SK-N-SH (cell line): ENCODE measurements around the gene PIK3IP1. TPM values are rescaled to one million over a fixed set of nuclear protein-coding genes. Genes with fewer than 3 reads are reported as not detected.

ENCODE experiments used
- CTCF ChIA-PET: fragments of 300-600, 350-600 bp; formaldehyde crosslinking; extraction: SDS; loops from one replicate; lab custom pipeline; 2021; lab: Yijun Ruan, JAX
- POLR2A ChIA-PET: fragments of 350-600 bp; sonication (Branson Sonifier 250); formaldehyde crosslinking; extraction: SDS; loops from one replicate; lab custom pipeline; 2020; ENCODE audit warnings: antibody characterized with exemption, inconsistent platforms; lab: Yijun Ruan, JAX
- DNase-seq: peaks from one replicate; pipeline ENCODE4 v3.0.0; 2012
- H2AFZ ChIP-seq: fragments of 200-600 bp; sonication (generic); 2 replicates; pipeline ENCODE4 v1.8.1; 2016; ENCODE audit warnings: antibody characterized with exemption, mild to moderate bottlenecking, low read depth
- H3F3A ChIP-seq: fragments of 200-600 bp; sonication (generic); replicated peaks from 2 replicates; pipeline ENCODE3; 2016; ENCODE audit warnings: antibody characterized with exemption, mild to moderate bottlenecking; ENCODE audit not compliant: insufficient read depth
- H3K27ac ChIP-seq, 2 experiments: fragments of 200-500 bp in 1 of 2; fragments of 200-600 bp in 1 of 2; sonication (Bioruptor generic) in 1 of 2; sonication (generic), shearing (Covaris generic) in 1 of 2; 2 replicates each; pipeline versions ENCODE4 v1.5.1 to v1.6.1; 2014 to 2016; ENCODE audit warnings: low read depth in 2 of 2, inconsistent platforms in 1 of 2, low read length in 1 of 2, mild to moderate bottlenecking in 1 of 2, mixed read lengths in 1 of 2
- H3K27me3 ChIP-seq: fragments of 200-600 bp; sonication (generic), shearing (Covaris generic); 2 replicates; pipeline ENCODE4 v1.6.1; 2016; ENCODE audit warnings: mixed run types; ENCODE audit not compliant: insufficient read depth
- H3K36me3 ChIP-seq, 2 experiments: fragments of 200-500 bp in 1 of 2; fragments of 200-600 bp in 1 of 2; sonication (Bioruptor generic) in 1 of 2; sonication (generic) in 1 of 2; replicated peaks in 1 of 2; 2 replicates each; pipeline versions ENCODE3 to v1.5.1; 2014 to 2016; ENCODE audit warnings: low read length in 1 of 2, mild to moderate bottlenecking in 1 of 2; ENCODE audit not compliant: insufficient read depth in 2 of 2, control insufficient read depth in 1 of 2
- H3K4me1 ChIP-seq, 2 experiments: fragments of 200-500 bp in 1 of 2; fragments of 200-600 bp in 1 of 2; sonication (Bioruptor generic) in 1 of 2; sonication (generic), shearing (Covaris generic) in 1 of 2; 2 replicates each; pipeline versions ENCODE4 v1.5.1 to v1.6.1; 2014 to 2016; ENCODE audit warnings: low read depth in 1 of 2, low read length in 1 of 2, mixed run types in 1 of 2; ENCODE audit not compliant: insufficient read depth in 2 of 2, control insufficient read depth in 1 of 2
- H3K4me2 ChIP-seq: fragments of 200-600 bp; sonication (generic), shearing (Covaris generic); 2 replicates; pipeline ENCODE4 v1.6.1; 2017; ENCODE audit warnings: mixed run types
- H3K4me3 ChIP-seq, 2 experiments: fragments of 200-500 bp in 1 of 2; fragments of 200-600 bp in 1 of 2; sonication (Bioruptor generic) in 1 of 2; sonication (generic), shearing (Covaris generic) in 1 of 2; 2 replicates each; pipeline versions ENCODE4 v1.5.1 to v1.8.1; 2014 to 2016; ENCODE audit warnings: low read depth in 2 of 2, inconsistent platforms in 1 of 2, low read length in 1 of 2, mild to moderate bottlenecking in 1 of 2, mixed read lengths in 1 of 2, moderate library complexity in 1 of 2
- H3K79me2 ChIP-seq: fragments of 200-600 bp; sonication (generic); 2 replicates; pipeline ENCODE4 v1.8.1; 2017; ENCODE audit warnings: mild to moderate bottlenecking; ENCODE audit not compliant: insufficient read depth
- H3K9ac ChIP-seq: fragments of 200-600 bp; sonication (generic); 2 replicates; pipeline ENCODE4 v1.6.1; 2017; ENCODE audit warnings: mixed run types
- H3K9me2 ChIP-seq: fragments of 200-600 bp; sonication (generic); 2 replicates; pipeline ENCODE4 v1.6.1; 2017; ENCODE audit warnings: mixed run types
- H3K9me3 ChIP-seq: fragments of 200-600 bp; sonication (generic); 2 replicates; pipeline ENCODE4 v1.6.1; 2017; ENCODE audit warnings: mixed run types, mild to moderate bottlenecking, moderate library complexity
- H4K20me1 ChIP-seq: fragments of 200-600 bp; sonication (generic); 2 replicates; pipeline ENCODE4 v1.6.1; 2017; ENCODE audit warnings: mild to moderate bottlenecking, mixed run types; ENCODE audit not compliant: insufficient read depth
- CHD2 ChIP-seq: fragments of 150-350 bp; IDR thresholded peaks from 2 replicates; pipeline ENCODE4 v1.6.1; 2018; ENCODE audit warnings: low read length; ENCODE audit not compliant: partially characterized antibody
- ELF1 ChIP-seq: IDR thresholded peaks from 2 replicates; pipeline ENCODE4 v1.4.0; 2012
- MAX ChIP-seq: IDR thresholded peaks from 2 replicates; pipeline ENCODE4 v1.4.0; 2012; ENCODE audit warnings: low read depth
- MEF2A ChIP-seq: IDR thresholded peaks from 2 replicates; pipeline ENCODE4 v1.4.0; 2012; ENCODE audit warnings: low read depth, borderline replicate concordance
- RCOR1 ChIP-seq: fragments of 150-350 bp; IDR thresholded peaks from 2 replicates; pipeline ENCODE4 v1.6.1; 2017; ENCODE audit warnings: antibody characterized with exemption, low read length
- RFX5 ChIP-seq: IDR thresholded peaks from 2 replicates; pipeline ENCODE4 v1.6.1; 2012; ENCODE audit warnings: mild to moderate bottlenecking, improper control_type of control experiment, low read length
- RXRA ChIP-seq: IDR thresholded peaks from 2 replicates; pipeline ENCODE4 v1.4.0; 2012; ENCODE audit warnings: low read depth, mild to moderate bottlenecking, borderline replicate concordance
- SMC3 ChIP-seq: IDR thresholded peaks from 2 replicates; pipeline ENCODE4 v1.6.1; 2012; ENCODE audit warnings: low read depth, low read length, improper control_type of control experiment
- USF1 ChIP-seq: IDR thresholded peaks from 2 replicates; pipeline ENCODE4 v1.4.0; 2012; ENCODE audit warnings: low read depth, borderline replicate concordance
- WGBS: methylation state at CpG from one replicate; pipeline ENCODE4 v1.1.6; 2017; ENCODE audit warnings: low lambda C conversion rate; 5-methylcytosine and 5-hydroxymethylcytosine counted together
- polyA plus RNA-seq, 3 experiments: library from polyadenylated mRNA; depleted of rRNA; stranded (reverse); fragments of >200 nt; gene quantifications; 2 replicates each; pipeline ENCODE4 v1.2.3, GENCODE V29; 2012
- TF ChIP-seq, protein P1 (sequence below): IDR thresholded peaks from 2 replicates; pipeline ENCODE4 v1.6.1; 2012; ENCODE audit warnings: mild to moderate bottlenecking, low read depth, low read length, moderate library complexity

Gene PIK3IP1
- polyA plus RNA-seq, 1 of the 3 experiments (the other 2 are of a cell fraction), result 8.6 TPM

DNA sequence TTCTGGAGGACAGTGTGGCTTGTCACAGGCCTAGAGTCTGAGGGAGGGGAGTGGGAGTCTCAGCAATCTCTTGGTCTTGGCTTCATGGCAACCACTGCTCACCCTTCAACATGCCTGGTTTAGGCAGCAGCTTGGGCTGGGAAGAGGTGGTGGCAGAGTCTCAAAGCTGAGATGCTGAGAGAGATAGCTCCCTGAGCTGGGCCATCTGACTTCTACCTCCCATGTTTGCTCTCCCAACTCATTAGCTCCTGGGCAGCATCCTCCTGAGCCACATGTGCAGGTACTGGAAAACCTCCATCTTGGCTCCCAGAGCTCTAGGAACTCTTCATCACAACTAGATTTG is 13.0 kb downstream of the PIK3IP1 start:
- Histone ChIP-seq H3K79me2 (no peaks in the 10 kb centered on the region), H3K27ac (no peak overlapping the region), H3K9me2 (no peaks in the 10 kb centered on the region), H3K4me3 (no peak overlapping the region), H3K4me1 (no peaks in the 10 kb centered on the region; a peak in 1 of 4 replicates), H3K9me3 (no peaks in the 10 kb centered on the region), H3K27me3 (no peaks in the 10 kb centered on the region), H3K36me3 (peaks cover 24 to 64% of the 10 kb centered on the region in 2 experiments), H3K4me2 (no peak overlapping the region), H3F3A (peaks cover 23% of the 10 kb centered on the region), H3K9ac (no peak overlapping the region), H4K20me1 (no peaks in the 10 kb centered on the region), H2AFZ (no peak overlapping the region)
- TF ChIP-seq, protein P1, sequence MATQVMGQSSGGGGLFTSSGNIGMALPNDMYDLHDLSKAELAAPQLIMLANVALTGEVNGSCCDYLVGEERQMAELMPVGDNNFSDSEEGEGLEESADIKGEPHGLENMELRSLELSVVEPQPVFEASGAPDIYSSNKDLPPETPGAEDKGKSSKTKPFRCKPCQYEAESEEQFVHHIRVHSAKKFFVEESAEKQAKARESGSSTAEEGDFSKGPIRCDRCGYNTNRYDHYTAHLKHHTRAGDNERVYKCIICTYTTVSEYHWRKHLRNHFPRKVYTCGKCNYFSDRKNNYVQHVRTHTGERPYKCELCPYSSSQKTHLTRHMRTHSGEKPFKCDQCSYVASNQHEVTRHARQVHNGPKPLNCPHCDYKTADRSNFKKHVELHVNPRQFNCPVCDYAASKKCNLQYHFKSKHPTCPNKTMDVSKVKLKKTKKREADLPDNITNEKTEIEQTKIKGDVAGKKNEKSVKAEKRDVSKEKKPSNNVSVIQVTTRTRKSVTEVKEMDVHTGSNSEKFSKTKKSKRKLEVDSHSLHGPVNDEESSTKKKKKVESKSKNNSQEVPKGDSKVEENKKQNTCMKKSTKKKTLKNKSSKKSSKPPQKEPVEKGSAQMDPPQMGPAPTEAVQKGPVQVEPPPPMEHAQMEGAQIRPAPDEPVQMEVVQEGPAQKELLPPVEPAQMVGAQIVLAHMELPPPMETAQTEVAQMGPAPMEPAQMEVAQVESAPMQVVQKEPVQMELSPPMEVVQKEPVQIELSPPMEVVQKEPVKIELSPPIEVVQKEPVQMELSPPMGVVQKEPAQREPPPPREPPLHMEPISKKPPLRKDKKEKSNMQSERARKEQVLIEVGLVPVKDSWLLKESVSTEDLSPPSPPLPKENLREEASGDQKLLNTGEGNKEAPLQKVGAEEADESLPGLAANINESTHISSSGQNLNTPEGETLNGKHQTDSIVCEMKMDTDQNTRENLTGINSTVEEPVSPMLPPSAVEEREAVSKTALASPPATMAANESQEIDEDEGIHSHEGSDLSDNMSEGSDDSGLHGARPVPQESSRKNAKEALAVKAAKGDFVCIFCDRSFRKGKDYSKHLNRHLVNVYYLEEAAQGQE, result no peak
- no peak for TF ChIP-seq MEF2A
- no peak for TF ChIP-seq ELF1
- no peak for TF ChIP-seq MAX
- TF ChIP-seq RXRA, result no peak
- TF ChIP-seq SMC3, result no peak
- no peak for TF ChIP-seq RCOR1
- no peak for DNase-seq
- ChIA-PET CTCF (interaction anchor here (1.3 to 3.1 kb wide), 3 partner anchors 17 to 67 kb away, joined by 3 to 14 read pairs (median 8); partner anchors contain the start of gene LIMK2), POLR2A (interaction anchor here (0.7 kb wide), 1 partner anchor 8 kb away, joined by 3 read pairs; no protein-coding TSS in a partner anchor)

GRCh38 chr22:31278626-31279326 is 13.5 kb downstream of the PIK3IP1 start:
- Histone ChIP-seq H3K27me3 (no peaks in the 10 kb centered on the region), H2AFZ (no peak overlapping the region), H3K9ac (no peak overlapping the region), H3K79me2 (no peaks in the 10 kb centered on the region), H3K9me3 (no peaks in the 10 kb centered on the region), H3K9me2 (no peaks in the 10 kb centered on the region), H3K36me3 (peaks cover 28 to 68% of the 10 kb centered on the region in 2 experiments), H4K20me1 (no peaks in the 10 kb centered on the region), H3K27ac (no peak overlapping the region), H3F3A (peaks cover 23% of the 10 kb centered on the region), H3K4me3 (no peak overlapping the region), H3K4me2 (no peak overlapping the region), H3K4me1 (no peaks in the 10 kb centered on the region; a peak in 1 of 4 replicates)
- 91% methylated on average over 5 of the region's 6 CpGs for WGBS
- DNase-seq, result no peak
- POLR2A ChIA-PET, result no interaction called here
- CTCF ChIA-PET, result interaction anchor here (1.3 to 3.1 kb wide), 2 partner anchors 35 to 67 kb away, joined by 8 to 14 read pairs; partner anchors contain the start of gene LIMK2
- TF ChIP-seq USF1 (no peak), RFX5 (no peak), ELF1 (no peak), CHD2 (no peak)
- TF ChIP-seq, protein P1, result no peak
- TF ChIP-seq, all 33 proteins: peak for 0
